ENCODE measurements around the gene ARG1.

ARG1 gene

DNA sequence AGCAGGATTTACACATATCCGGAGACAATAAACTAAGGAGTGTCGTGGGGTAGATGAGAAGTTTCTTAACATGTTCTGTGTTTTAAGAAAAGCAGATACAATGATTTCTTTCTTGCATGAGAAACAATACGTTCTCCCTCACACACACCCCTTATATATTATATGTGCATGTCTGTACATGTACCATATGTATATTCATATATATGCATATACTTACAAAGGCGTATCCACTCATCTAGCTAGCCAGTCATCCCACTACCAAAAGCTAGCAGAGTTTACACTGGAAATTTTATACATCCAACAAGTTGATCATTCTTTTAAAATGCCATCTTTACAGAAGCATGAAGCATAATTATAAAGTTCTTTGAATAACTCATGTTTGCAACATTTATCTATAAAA is 14.9 kb downstream of the ARG1 start:
- DNase-seq, result no peak

DNA sequence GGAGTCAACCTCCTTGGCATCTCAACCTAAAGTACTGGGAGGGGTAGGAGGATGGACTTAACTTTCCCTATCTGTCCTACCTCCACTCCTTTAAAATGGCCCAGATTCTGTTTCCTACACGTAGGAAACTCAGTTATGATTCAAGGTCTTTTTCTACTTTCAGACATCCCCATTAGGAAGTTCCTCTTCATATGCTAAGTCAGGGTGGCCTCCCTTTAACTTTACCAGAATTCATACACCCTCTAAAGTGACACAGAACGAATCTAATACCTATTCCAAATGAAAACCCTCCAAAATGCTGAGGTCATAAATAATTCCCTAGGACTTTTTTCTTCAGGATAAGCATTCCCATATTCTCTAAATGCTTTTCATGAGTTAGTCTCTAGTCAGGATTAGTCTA is 15.6 kb downstream of the ARG1 start:
- DNase-seq, result no peak

DNA sequence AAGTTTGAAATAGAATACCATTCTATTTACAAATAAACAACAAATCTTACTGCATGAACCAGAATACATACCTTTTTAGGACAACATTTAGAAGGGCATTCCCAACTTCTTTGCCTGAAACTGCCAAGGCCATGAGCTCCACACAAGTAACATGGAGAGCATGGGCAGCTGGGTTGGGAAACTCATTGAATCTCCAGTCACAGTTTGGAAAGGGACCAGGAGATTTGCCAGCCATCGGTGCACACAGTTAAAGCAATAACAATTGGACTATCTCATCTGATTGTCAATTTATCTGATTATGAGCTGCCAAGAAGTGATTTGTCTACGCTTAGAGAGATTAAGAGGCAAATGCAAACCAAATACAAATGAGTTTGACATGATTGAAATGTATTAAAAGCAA is 19.9 kb downstream of the ARG1 start:
- no peak for DNase-seq

DNA sequence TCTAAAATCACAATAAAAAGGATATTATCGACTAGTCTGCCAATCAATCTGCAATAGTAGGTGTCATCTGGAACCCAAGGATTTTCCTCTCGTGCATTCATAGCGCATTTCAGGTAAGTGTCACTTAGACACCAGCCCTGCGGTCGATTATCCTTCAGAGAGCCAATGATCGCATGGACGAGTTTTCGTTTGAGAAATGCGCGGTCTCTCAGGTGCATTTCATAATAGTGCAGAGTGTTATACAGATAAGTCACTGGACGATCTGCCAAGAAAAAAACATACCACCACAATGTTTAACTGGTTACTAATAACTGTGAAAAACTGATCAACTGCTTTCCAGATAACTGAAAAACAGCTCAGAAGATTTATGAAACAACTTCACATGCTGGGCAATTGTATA is 21.0 kb downstream of the ARG1 start:
- DNase-seq, result no peak

DNA sequence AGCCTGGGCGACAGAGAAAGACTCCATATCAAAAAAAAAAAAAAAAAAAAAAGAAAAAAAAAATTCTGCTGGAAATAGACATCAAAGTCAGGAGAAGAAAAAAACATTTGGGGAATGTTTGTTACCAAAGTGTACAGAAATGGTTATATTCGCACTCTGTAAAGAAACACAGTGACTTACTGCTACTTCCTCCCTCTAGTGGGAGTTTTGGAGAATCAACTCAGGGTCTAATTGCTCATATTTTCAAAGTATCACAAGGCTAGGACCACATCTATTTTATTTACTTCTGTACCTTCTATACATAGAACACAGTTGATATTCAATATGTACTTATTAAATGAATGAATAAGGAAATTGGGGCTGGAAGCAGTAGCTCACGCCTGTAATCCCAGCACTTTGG is 24.4 kb downstream of the ARG1 start:
- DNase-seq, result no peak

DNA sequence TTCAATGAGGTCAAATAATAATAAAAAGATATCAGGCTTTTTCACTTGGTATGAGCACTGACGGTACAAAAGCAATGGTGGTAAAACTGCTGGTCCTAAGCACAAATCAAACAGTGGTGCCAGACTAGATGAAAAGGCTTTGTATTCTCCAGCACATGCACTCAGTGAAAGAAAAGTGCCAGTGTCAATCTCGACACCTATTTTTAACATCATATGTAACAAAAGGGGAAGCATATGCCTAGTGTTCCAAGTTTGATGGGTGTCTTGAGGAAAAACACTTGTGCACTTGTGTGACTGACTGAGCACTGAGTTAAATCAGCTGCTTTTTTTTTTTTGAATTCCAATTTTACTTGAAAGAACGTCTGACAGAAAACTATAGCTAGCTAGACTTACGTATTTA is 27.7 kb downstream of the ARG1 start:
- DNase-seq, result no peak

DNA sequence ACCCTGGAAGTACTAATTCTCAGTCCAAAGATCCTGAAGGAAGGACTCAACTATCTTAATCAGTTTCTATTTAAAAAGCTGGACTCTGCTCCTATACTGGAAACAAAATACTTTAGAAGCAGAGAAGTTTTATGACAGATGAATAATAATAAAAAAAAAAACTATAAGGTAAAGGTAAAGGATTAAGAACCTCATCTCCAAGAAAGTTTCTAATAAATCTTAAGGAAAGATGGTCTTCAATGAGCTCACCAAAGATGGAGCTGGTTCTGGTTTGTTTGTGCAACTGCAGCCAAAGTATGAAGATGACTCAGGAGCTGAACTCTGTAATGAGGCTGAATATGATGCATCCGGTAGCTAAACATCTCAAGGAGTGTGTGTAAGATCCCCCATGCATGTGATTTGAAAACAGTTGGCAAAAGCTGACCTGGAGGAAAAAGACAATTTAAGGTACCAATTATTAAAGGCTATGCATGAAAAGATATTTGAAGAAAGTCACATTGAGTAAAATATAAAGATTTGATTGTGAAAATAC is 29.8 kb downstream of the ARG1 start:
- no peak for DNase-seq

DNA sequence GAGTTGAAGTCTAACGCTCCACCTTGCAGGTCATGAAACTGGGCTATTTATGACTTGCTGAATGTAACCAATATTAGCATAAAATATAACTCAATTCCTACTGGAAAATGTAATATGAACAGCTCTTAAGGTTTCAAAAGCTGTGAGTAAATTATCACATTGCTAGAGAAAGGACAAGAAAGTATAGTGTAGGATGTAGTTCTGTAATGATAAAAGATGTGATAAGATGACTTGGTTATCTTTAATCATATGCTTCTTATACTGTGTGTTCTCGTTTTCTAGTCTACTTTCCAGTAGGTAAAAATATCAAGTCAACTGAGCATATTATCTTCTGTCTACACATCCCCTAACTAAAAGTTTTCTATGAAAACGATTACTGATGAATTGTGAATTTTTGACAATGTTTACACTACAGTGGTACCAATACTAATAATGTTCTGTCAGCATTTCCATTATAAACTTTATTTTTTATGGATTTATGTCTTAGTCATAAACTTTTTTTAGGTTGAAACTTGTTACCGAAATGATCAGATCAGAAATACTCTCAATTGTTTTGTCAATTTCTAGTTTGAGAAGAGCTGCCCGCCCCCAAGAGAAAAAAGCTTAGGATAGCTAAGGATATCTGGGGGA is 40.4 kb downstream of the ARG1 start:
- DNase-seq, result no peak

DNA sequence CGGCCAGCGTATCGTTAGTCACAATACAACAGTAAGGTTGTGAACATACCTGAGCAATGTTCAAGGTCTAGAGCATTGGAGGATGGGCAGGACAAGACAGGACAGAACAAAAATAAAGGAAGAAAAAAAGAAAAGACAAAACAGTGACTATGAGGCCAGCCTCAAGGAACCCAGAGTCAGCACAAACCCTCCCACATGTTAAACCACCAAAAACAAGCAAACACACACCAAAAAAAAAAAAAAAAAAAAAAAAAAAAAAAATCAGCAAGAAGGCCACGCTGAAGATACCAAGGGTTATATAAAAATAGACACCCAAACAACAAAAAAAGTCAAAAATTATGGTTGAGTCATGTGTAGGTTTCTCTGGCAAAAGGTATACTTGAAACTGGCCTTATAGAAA is 42.2 kb downstream of the ARG1 start:
- DNase-seq, result no peak

DNA sequence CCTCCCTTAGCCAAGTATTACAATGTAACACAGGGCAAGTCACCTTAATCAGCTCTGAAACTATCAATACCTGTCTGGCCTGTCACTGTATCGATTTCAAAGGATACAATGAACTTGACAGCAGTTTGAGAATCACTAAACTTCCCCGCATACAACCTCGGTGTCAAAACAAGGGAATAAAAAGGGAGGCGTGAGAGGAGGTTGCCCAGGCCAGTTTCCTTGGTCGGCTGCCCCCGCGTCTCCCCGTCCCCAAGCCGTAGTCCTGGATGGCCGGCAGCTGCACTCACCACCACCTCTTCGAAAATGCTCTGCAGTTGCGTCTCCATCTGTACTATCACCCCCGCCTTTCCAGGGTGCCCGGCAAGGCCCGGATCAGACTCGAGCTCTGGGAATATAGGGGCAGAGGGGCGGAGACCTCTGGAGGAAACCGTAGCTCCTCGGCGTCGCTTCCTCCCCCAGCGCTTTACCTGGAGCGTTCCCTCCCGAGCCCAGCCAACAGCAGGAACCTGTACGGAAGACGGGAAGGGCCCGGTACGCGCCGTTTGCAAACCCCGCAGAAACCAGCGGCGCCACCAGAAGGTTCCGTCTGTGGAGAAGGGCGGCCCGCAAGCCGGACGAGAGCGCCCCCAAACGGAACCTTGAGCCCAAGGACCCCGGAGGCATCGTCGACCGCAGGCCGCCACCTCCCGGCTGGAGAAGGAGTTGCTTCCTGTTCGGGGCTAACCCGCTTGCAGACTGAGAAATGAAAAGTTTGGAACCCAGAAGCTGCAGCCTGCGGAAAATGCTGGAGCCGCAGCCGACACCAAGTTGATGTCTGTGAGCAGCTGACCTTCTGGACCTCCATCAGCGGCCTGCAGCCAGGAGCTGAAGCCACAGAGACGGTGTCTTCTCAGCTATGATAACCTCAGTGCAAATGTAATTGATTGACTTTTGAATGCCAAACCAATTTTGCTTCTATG is 55.0 kb downstream of the ARG1 start, which contains the start of gene MED23:
Gene MED23 (minus strand): TSS at position 519 of the 959 bp plus-strand sequence. CDS start 193 bp downstream, at position 326.
- DNase-seq, result peak; percentile 90

DNA sequence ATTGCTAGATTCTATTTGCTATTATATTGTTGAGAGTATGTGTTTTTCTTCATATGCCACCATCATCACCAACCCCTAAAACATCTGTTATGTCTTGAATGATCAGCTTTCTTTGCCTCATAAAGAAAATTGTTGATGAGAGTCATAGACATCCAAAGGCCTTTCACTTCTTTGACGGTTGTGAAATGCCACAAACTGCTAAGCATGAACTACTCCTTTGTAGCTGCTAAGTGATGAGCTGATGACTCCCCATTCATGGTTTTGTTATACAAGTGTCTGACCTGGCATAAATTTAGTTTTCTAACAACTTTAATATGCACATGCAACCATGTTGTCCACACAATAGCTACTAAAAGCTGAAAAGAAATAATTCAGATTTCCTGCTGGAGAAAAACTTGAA is 55.7 kb downstream of the ARG1 start:
- DNase-seq, result no peak

DNA sequence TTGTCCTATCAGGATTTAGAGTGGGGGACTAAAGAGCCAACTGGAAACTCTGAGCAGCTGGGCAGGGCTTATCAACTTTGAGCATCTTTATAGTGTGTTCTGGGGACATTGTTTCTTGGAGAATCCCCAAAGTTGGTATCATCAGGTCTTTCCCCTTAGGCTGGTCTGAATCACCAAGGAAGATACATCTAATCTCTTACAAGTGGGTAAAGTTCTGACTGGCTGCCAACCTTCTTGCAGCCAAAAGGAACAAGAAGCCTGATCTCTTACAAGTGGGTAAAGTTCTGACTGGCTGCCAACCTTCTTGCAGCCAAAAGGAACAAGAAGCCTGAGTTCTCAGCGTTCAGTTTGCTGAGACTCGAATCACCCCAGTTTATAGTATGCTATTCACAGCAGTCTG is 56.6 kb downstream of the ARG1 start:
- DNase-seq, result no peak

DNA sequence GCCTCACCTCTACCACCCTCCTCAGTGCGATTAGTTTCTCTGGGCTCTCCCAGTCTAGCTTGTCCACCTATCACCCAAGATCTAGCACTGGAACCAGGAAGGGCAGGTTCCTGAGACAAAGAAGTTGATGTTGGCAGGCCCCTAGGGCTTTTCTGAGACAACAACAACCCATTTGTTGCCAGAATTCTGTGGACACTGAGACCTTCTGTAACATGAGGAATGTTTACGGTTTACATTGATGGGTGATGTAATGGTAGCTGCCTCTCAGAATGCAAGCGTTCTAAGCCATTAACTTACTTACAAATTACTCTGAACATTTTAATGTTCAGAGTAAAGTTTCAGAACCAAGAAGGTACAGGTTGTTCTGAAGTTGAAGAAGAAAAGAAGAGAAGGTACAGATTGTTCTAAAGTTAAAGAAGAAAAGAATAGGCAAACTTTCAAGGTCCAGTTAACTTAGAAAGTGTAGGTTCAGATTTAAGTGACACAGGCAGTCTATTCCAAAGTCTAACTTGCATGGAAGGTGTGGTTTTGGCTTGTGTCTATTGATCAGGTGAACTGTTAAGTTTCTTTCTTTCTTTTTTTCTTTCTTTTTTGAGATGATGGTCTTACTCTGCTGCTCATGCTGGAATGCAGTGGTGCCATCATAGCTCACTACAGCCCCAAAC is 58.7 kb downstream of the ARG1 start:
- no peak for DNase-seq

Data from CD4-positive, alpha-beta T cell treated with Interferon gamma for 1 hour (primary cell).